Mammary epithelial cell (primary cell): ENCODE results near the gene HAT1.
"Not testable (repeated sequence)": the region's sequence is repeated elsewhere in the genome, so short reads cannot be mapped to it uniquely, and the experiment has no call there.

Experiments
- EZH2 ChIP-seq: IDR thresholded peaks from 2 replicates; pipeline ENCODE4 v1.6.1; 2012; ENCODE audit warnings: low read length, inconsistent platforms, borderline replicate concordance
- TF ChIP-seq, protein P1 (sequence below), 2 donors: IDR thresholded peaks in 1 of 2; conservative IDR thresholded peaks in 1 of 2; 2 replicates each; pipeline ENCODE4 v1.5.1; 2011 to 2012; ENCODE audit warnings: inconsistent platforms in 2 of 2, low read length in 2 of 2, mild to moderate bottlenecking in 2 of 2, control low read depth in 1 of 2, low read depth in 1 of 2; ENCODE audit not compliant: insufficient read depth in 1 of 2; ENCODE audit errors: extremely low read depth in 1 of 2

DNA sequence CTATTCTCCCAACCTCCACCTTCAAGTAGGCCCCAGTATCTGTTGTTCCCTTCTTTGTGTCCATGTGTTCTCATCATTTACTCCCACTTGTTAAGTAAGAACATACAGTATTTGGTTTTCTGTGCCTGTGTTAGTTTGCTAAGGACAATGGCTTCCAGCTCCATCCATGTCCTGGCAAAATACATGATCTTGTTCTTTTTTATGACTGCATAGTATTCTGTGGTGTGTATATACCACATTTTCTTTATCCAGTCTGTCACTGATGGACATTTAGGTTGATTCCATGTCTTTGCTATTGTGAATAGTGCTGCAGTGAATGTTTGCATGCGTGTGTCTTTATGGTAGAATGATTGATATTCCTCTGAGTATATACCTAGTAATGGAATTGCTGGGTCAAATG lies 61.7 kb downstream of the HAT1 start:
- TF ChIP-seq, protein P1, sequence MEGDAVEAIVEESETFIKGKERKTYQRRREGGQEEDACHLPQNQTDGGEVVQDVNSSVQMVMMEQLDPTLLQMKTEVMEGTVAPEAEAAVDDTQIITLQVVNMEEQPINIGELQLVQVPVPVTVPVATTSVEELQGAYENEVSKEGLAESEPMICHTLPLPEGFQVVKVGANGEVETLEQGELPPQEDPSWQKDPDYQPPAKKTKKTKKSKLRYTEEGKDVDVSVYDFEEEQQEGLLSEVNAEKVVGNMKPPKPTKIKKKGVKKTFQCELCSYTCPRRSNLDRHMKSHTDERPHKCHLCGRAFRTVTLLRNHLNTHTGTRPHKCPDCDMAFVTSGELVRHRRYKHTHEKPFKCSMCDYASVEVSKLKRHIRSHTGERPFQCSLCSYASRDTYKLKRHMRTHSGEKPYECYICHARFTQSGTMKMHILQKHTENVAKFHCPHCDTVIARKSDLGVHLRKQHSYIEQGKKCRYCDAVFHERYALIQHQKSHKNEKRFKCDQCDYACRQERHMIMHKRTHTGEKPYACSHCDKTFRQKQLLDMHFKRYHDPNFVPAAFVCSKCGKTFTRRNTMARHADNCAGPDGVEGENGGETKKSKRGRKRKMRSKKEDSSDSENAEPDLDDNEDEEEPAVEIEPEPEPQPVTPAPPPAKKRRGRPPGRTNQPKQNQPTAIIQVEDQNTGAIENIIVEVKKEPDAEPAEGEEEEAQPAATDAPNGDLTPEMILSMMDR (conservative IDR thresholded peaks at IDR 0.05 in 1 of 2, IDR thresholded peaks at IDR 0.05 in 1 of 2; ENCODE audit: extremely low read depth in 1 of 2, insufficient read depth in 1 of 2, low read depth in 1 of 2, low read length in 2 of 2) = not testable (repeated sequence)
- TF ChIP-seq EZH2 = not testable (repeated sequence)
